ENCODE data around the gene CSNK1A1.

CSNK1A1 gene

DNA sequence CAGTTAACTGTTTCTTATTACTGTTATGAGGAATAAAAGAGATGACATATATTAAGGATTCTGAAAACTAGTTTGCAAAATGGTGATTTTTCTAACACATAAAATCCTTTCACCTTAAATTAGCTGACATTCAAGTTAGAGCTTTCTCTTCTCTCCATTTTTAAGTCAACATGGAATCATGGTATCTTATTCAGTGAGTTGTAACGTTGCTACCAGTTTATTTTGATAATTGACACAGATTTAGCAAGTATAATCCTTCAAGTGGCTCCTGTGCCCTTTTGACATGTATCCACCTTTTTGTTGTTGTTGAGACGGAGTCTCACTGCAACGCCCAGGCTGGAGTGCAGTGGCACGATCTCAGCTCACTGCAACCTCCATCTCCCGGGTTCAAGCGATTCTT, 58.5 kb downstream of the CSNK1A1 start:
- DNase-seq (ENCODE audit: low read depth): no peak
- no peak overlapping the region for H3K4me3 ChIP-seq (ENCODE audit: low read length)
- TF ChIP-seq, protein P1, sequence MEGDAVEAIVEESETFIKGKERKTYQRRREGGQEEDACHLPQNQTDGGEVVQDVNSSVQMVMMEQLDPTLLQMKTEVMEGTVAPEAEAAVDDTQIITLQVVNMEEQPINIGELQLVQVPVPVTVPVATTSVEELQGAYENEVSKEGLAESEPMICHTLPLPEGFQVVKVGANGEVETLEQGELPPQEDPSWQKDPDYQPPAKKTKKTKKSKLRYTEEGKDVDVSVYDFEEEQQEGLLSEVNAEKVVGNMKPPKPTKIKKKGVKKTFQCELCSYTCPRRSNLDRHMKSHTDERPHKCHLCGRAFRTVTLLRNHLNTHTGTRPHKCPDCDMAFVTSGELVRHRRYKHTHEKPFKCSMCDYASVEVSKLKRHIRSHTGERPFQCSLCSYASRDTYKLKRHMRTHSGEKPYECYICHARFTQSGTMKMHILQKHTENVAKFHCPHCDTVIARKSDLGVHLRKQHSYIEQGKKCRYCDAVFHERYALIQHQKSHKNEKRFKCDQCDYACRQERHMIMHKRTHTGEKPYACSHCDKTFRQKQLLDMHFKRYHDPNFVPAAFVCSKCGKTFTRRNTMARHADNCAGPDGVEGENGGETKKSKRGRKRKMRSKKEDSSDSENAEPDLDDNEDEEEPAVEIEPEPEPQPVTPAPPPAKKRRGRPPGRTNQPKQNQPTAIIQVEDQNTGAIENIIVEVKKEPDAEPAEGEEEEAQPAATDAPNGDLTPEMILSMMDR (IDR thresholded peaks at IDR 0.05; ENCODE audit: insufficient read depth, low read depth, low read length, missing control alignments): no peak

DNA sequence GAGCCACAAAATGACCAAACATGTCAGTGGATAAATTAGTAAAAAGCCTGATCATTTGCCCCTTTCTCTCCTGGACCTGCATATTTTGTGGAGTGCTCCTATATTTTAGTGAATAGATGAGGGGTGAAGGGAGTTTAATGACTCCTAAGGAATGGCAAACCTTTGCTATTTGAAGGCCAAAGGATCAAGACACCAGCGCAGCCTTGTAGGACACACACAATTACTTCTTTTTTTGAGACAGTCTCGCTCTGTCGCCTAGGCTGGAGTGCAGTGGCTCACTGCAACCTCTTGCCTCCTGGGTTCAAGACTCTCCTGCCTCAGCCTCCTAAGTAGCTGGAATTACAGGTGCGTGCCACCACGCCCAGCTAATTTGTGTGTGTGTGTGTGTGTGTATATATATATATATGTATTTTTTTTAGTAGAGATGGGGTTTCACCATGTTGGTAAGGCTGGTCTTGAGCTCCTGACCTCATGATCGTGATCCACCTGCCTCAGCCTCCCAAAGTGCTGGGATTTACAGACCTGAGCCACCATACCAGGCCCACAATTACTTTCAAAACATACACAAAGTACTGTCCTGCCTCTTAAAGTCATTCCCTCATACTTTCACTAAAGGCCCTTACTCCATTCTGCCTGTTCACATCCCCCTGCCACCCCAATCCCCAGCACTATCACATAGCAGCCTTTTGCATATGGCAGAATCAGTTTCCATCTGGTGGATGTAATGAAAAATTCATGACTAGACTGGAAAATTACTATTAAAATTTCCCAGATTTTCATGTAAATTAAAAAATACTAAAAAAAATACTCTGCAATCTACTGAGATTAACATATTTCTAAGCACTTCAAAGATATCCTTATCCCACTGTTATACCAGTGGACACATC, 60.4 kb downstream of the CSNK1A1 start:
- H3K4me3 ChIP-seq (ENCODE audit: low read length): no peak overlapping the region
- TF ChIP-seq, protein P1 (IDR thresholded peaks at IDR 0.05; ENCODE audit: insufficient read depth, low read depth, low read length, missing control alignments): no peak
- no peak for DNase-seq (ENCODE audit: low read depth)

DNA sequence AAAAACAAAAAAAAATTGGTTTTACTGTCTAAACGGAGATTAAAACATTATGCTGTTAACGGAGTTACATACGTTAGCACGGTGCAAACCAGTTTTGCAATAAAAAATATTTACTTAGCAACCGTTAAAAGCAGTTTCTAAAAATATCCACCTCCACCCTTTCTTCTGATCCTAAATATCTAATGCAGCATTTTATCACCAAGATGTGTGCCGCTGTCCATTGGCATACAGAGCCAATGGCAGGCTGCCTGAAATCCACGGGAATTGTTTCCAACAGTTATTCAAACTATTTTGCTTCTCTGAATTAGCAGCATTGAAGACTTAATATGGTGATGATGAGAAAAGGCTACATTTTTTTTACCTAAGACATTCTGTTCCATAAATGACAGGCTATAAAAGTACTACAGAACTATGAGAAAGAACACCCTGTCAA, 61.6 kb downstream of the CSNK1A1 start:
- DNase-seq (ENCODE audit: low read depth): peak; percentile 49
- no peak overlapping the region for H3K4me3 ChIP-seq (ENCODE audit: low read length)
- TF ChIP-seq, protein P1 (IDR thresholded peaks at IDR 0.05; ENCODE audit: insufficient read depth, low read depth, low read length, missing control alignments): no peak

DNA sequence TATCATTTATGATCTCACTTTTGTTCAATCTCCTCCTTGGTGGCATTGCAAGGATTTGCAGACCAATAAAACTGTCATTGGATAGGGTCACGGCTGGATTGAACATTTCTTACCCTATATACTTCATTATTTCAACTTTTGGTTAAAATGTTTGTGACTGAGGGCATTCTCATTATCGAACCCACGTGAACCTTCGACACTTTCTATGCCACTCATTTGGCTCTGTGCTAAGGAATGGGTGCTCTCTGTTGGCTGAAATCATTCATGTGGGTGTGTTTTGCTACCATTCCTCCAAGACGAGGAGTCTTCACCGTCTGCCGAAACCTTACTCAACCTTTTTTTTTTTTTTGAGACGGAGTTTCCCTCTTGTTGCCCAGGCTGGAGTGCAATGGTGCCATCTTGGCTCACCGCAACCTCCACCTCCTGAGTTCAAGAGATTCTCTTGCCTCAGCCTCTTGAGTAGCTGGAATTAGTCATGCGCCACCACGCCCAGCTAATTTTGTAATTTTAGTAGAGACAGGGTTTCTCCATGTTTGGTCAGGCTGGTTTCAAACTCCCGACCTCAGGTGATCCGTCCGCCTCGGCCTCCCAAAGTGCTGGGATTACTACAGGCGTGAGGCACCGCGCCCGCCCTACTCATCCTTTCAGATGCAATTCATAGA, 62.5 kb downstream of the CSNK1A1 start:
- TF ChIP-seq, protein P1 (IDR thresholded peaks at IDR 0.05; ENCODE audit: insufficient read depth, low read depth, low read length, missing control alignments): no peak
- DNase-seq (ENCODE audit: low read depth): peak; percentile 76
- no peak overlapping the region for H3K4me3 ChIP-seq (ENCODE audit: low read length)

DNA sequence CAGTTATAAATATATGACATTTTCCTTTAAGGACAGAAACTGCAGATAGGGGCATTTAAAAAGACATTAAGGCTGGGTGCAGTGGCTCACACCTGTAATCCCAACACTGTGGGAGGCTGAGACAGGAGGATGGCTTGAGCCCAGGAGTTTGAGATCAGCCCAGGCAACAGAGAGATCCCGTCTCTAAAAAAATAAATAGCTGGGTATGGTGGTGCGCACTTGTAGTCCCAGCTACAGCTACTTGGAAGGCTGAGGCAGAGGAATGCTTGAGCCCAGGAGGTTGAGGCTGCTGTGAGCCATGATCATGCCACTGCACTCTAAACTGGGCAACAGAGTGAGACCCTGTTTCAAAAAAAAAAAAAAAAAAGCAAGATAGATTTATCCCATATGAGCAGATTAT, 63.6 kb downstream of the CSNK1A1 start:
- H3K4me3 ChIP-seq (ENCODE audit: low read length): no peak overlapping the region
- TF ChIP-seq, protein P1 (IDR thresholded peaks at IDR 0.05; ENCODE audit: insufficient read depth, low read depth, low read length, missing control alignments): no peak
- DNase-seq (ENCODE audit: low read depth): no peak

DNA sequence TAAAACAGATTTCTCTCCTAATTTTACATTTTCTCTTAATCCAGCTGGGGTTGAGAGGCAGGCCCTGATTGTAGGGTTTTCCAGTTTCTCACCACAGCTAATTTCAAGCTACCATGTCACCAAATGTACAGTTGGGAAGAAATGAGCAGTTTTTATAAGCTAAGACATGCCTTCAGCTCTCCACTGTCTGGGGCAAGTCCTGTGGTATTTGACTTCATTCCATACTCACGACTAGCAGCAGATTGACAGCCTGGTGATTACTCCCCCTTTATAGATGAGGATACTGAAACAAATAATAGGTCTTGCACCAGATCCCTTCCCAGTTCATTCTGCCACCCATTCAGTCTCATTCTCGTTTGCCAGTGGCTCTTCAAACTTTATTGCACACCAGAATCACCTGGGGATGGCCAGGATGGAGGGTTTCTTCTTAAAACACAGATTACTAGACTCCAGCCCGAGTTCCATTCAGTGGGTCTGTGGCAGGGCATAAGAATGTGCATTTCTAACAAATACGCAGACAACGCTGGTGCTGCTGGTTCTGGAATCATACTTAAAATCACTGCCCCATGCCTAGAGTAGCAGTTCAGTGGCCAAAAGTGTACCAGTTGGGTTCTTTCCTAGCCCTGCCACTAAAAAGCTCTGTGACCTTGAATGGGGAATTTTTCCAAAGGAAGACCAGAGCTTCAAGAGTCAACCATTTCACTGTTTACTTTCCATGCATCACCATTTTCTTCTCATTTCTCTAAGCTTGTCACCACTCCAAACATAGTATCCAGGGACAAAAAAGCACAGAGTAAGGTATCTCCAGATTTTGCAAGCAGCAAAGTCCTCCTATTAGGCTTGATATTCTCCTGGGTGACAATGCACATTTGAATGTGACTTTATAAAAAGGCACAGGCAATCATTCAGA, 64.3 kb downstream of the CSNK1A1 start:
- H3K4me3 ChIP-seq (ENCODE audit: low read length): no peak overlapping the region
- peak; percentile 82 for DNase-seq (ENCODE audit: low read depth)

More for the DNA sequence above, 64.3 kb downstream of the CSNK1A1 start:
- TF ChIP-seq, protein P1 (IDR thresholded peaks at IDR 0.05; ENCODE audit: insufficient read depth, low read depth, low read length, missing control alignments): no peak

Measured in epithelial cell of esophagus (primary cell).